Prostate gland (tissue), 2 donors: ENCODE results near the gene RBM38. TPM values are rescaled to one million over a fixed set of nuclear protein-coding genes. Genes with fewer than 3 reads are reported as not detected.

Experiments used
- DNase-seq: peaks from one replicate; pipeline ENCODE4 v3.0.0-alpha.2; 2019; ENCODE audit warnings: low spot score
- H3K27ac ChIP-seq, 2 donors: fragments of 200-600 bp; sonication (generic); 2 replicates each; pipeline ENCODE4 v1.5.1; 2017 to 2019
- H3K27me3 ChIP-seq: fragments of 200-600 bp; sonication (generic); replicated peaks from 2 replicates; pipeline ENCODE4 v1.5.1; 2019; ENCODE audit not compliant: insufficient read depth
- H3K36me3 ChIP-seq, 2 donors: fragments of 200-600 bp; sonication (generic); 1 replicate in 1 of 2; 2 replicates in 1 of 2; pipeline versions ENCODE4 v1.5.1 to v1.8.1; 2017 to 2019
- H3K4me1 ChIP-seq: fragments of 200-600 bp; sonication (generic); replicated peaks from 2 replicates; pipeline ENCODE4 v1.5.1; 2019
- H3K4me3 ChIP-seq, 2 donors: fragments of 200-600 bp; sonication (generic); 2 replicates each; pipeline ENCODE4 v1.5.1; 2017 to 2019
- H3K9me3 ChIP-seq: fragments of 200-600 bp; sonication (generic); 2 replicates; pipeline ENCODE4 v1.5.1; 2017
- CTCF ChIP-seq, 4 experiments: fragments of 200-600 bp in 2 of 4; fragments of 450-650 bp in 2 of 4; sonication (generic) in 2 of 4; IDR thresholded peaks; 1 replicate in 3 of 4; 2 replicates in 1 of 4; pipeline ENCODE4 v1.5.1; 2016 to 2019; ENCODE audit warnings: antibody characterized with exemption in 4 of 4, mild to moderate bottlenecking in 2 of 4, moderate library complexity in 2 of 4
- POLR2A ChIP-seq: fragments of 450-650 bp; IDR thresholded peaks from one replicate; pipeline ENCODE4 v1.6.1; 2016; ENCODE audit warnings: antibody characterized with exemption, mild to moderate bottlenecking
- POLR2AphosphoS5 ChIP-seq: sonication (generic); formaldehyde crosslinking; IDR thresholded peaks from one replicate; pipeline ENCODE4 v1.6.1; 2017; ENCODE audit warnings: antibody characterized with exemption
- WGBS: methylation state at CpG from one replicate; pipeline ENCODE4 v1.1.5; 2018; 5-methylcytosine and 5-hydroxymethylcytosine counted together
- intact Hi-C: fragments of 100-400 bp; cut with DNase I; formaldehyde crosslinking; loops from one replicate; pipeline ENCODE4 v1.14.2; 2022
- total RNA-seq, 2 donors: library from RNA; depleted of rRNA; stranded (reverse); fragments of >200 nt; gene quantifications; one replicate each; pipeline ENCODE4 v1.1.0, GENCODE V29; 2016

Gene RBM38
- total RNA-seq, 2 donors from 2014 or later = 29.9 to 104 TPM

GRCh38 chr20:57408131-57408530 is 16.9 kb downstream of the RBM38 start:
- DNase-seq = no peak
- Histone ChIP-seq H3K27ac (peak overlapping the region in 1 of 2 donors; percentile 37), H3K27me3 (no peaks in the 10 kb centered on the region), H3K36me3 (no peaks in the 10 kb centered on the region), H3K4me3 (no peak overlapping the region), H3K4me1 (no peaks in the 10 kb centered on the region), H3K9me3 (no peaks in the 10 kb centered on the region)
- TF ChIP-seq POLR2AphosphoS5 = no peak
- intact Hi-C loops = no loop called here
- 53% methylated on average over 13 of the region's 13 CpGs for WGBS

DNA sequence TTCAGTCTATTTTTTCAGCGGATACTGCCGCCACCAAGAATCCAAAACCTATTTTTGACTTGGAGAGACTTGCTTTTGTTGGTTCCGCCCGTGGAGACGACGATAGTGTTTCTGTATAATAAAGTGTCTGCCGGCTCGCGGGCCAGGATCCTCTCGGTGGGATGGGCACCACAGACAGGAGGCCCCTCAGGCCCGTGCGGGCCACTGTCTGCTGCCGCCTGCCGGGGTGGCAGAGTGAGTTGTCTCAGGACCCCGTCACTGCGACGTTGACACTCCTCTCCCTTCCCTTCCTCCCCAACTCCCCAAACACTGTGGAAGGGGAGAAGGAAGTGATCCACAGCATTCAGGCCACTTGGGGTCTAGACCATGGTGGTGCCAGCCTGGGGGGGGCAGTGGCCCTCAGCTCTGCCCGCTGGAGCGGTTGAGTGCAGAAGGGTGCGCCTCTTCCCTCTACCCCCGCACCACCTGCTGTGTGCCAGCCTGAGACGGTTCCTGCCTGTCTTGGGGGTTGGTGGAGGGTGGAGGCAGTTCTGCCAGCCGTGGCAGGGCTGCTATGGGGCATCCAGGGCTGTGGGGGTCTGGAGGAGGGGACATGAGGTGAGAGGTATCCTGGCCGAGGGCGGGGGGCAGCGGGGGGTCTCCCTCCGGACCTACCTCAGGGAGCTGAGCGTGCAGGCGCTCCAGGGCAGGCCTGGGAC is 17.5 kb downstream of the RBM38 start:
- Histone ChIP-seq H3K27ac (peak overlapping the region in 1 of 2 donors; percentile 37), H3K27me3 (no peaks in the 10 kb centered on the region), H3K9me3 (no peaks in the 10 kb centered on the region), H3K36me3 (no peaks in the 10 kb centered on the region), H3K4me1 (no peaks in the 10 kb centered on the region), H3K4me3 (no peak overlapping the region)
- intact Hi-C loops = no loop called here
- DNase-seq = no peak
- 71% methylated on average over 29 of the region's 29 CpGs for WGBS
- no peak for TF ChIP-seq CTCF (IDR thresholded peaks at IDR 0.05)
- TF ChIP-seq POLR2AphosphoS5 = no peak
- no peak for TF ChIP-seq POLR2A

DNA sequence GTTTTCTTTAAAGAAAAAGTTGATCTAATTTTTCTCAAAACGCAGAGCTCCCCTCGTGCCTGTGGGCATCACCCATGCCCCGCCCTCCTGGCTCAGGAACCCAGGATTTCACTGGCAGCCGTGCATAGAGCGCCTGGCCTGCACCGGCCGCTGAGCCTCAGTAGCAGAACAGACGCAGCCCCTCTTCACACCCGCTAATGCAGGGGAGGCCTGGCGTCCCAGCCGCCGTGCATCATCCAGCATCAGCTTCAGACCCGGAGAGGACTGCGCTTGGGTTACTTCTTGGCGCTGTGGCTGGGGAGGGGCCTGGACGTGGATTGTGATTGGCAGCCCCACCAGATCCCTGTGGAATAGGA is 18.1 kb downstream of the RBM38 start:
- intact Hi-C loops = no loop called here
- TF ChIP-seq POLR2AphosphoS5 (no peak), CTCF (IDR thresholded peaks at IDR 0.05) (no peak), POLR2A (no peak)

DNA sequence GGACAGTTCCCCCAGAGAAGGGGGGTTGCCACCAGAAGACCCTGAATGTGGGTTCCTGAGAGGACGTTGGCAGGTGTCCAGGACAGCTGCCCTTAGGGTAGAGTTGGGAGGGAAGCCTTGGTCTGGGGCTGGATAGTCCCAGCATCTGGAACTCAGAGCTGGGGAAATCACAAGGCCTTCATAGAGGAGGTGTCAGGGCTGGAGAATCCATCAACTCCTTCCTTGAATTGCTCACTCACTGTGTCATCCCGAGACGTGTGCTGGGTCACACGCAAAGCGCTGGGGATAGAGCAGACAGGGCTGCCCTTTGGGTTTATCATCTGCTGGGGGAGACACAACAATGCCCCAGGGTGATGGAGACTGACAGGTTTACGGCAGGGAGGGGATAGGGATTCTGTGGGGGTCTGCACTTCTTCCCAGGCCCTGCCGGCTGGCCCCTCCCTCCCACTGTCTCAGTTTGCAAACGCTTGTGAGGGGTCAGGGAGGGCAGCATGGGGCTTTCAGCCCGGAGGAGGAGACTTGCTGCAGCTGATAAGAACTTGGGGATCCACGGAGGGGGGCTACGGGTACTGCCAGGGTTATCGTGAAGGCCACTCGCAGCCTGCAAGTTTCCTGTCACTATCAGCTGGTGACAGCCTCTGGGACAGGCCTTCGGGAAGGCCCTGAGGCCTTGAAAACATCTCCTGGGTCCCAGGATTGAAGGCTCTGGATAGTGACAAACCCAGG is 18.6 kb downstream of the RBM38 start:
- Histone ChIP-seq H3K27me3 (no peaks in the 10 kb centered on the region), H3K9me3 (no peaks in the 10 kb centered on the region), H3K36me3 (no peaks in the 10 kb centered on the region), H3K4me1 (no peaks in the 10 kb centered on the region), H3K4me3 (no peak overlapping the region), H3K27ac (no peak overlapping the region)
- TF ChIP-seq CTCF (IDR thresholded peaks at IDR 0.05) (no peak), POLR2A (no peak), POLR2AphosphoS5 (no peak)
- no peak for DNase-seq
- 64% methylated on average over 14 of the region's 14 CpGs for whole genome bisulfite sequencing
- intact Hi-C loops = no loop called here

More for the DNA sequence above, 18.1 kb downstream of the RBM38 start:
- Histone ChIP-seq H3K4me3 (no peak overlapping the region), H3K36me3 (no peaks in the 10 kb centered on the region), H3K9me3 (no peaks in the 10 kb centered on the region), H3K27me3 (no peaks in the 10 kb centered on the region), H3K4me1 (no peaks in the 10 kb centered on the region), H3K27ac (no peak overlapping the region)
- no peak for DNase-seq
- WGBS = 53% methylated on average over 16 of the region's 16 CpGs

DNA sequence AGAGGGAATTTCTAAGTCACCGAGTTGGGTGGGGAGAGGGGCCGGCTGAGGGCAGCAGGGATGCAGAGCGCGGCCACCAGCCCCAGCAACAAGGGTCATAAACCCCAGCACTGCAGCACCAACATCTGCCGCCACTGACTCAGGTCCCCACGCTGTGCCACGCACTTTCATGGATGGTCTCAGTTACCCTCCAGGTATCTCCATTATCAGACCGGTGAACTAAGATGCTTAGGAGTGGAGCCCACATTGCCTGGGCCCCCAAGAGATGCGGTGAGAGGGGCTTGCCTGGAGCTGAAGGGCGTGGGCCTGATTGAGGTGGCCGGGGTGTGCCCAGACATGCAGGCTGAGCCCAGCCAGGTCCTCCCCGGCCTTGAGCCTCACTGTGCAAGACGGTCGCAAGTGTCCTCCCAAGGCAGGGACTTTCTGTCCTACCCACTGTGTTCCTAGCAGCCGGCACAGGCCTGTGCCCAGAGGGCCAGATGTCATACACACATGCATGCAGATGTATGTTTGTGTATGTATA is 19.3 kb downstream of the RBM38 start:
- intact Hi-C loops = no loop called here
- Histone ChIP-seq H3K4me3 (no peak overlapping the region), H3K27ac (no peak overlapping the region), H3K27me3 (no peaks in the 10 kb centered on the region), H3K36me3 (no peaks in the 10 kb centered on the region), H3K9me3 (no peaks in the 10 kb centered on the region), H3K4me1 (no peaks in the 10 kb centered on the region)
- DNase-seq = no peak
- WGBS = 74% methylated on average over 15 of the region's 15 CpGs
- TF ChIP-seq POLR2A (no peak), POLR2AphosphoS5 (no peak), CTCF (IDR thresholded peaks at IDR 0.05) (no peak)
